Measurements from ENCODE around the gene GNL3.
A peak's percentile ranks its signal among the peaks of the same experiment; 100 is the strongest.

The GNL3 gene

GRCh38 chr3:52690560-52690959 is 4.7 kb downstream of the GNL3 start:
- DNase-seq = no peak

- no peak for DNase-seq
Observed at GRCh38 chr3:52693071-52693470, 7.2 kb downstream of the GNL3 start.

GRCh38 chr3:52694528-52695189 is 8.8 kb downstream of the GNL3 start:
- peak; percentile 27 for DNase-seq

- DNase-seq = no peak
Observed at GRCh38 chr3:52695798-52696671, 10.2 kb downstream of the GNL3 start.

GRCh38 chr3:52696830-52697631 is 11.2 kb downstream of the GNL3 start:
- no peak for DNase-seq

- DNase-seq = no peak
Observed at GRCh38 chr3:52697632-52697965, 11.8 kb downstream of the GNL3 start.

- no peak for DNase-seq
Observed at GRCh38 chr3:52703341-52703740, 17.5 kb downstream of the GNL3 start.

GRCh38 chr3:52704611-52705437 is 19.0 kb downstream of the GNL3 start:
- DNase-seq = peak; percentile 14

- no peak for DNase-seq
Observed at GRCh38 chr3:52705438-52705687, 19.5 kb downstream of the GNL3 start.

GRCh38 chr3:52705688-52706686 is 20.2 kb downstream of the GNL3 start, which contains the start of the genes GLT8D1 and SPCS1:
Gene GLT8D1, minus strand, starts transcription at chr3:52705791. Its CDS starts 5,331 bp downstream, at chr3:52700460.
Gene SPCS1, plus strand, starts transcription at chr3:52706106. Its CDS starts 141 bp downstream, at chr3:52706247.
- DNase-seq = peak; percentile 71

- no peak for DNase-seq
Observed at GRCh38 chr3:52707585-52707984, 21.8 kb downstream of the GNL3 start.

GRCh38 chr3:52710512-52710911 is 24.7 kb downstream of the GNL3 start:
- no peak for DNase-seq

GRCh38 chr3:52712291-52713212 is 26.7 kb downstream of the GNL3 start:
- no peak for DNase-seq

GRCh38 chr3:52714335-52715302 is 28.8 kb downstream of the GNL3 start:
- DNase-seq = no peak

GRCh38 chr3:52715714-52716305 is 30.0 kb downstream of the GNL3 start:
- DNase-seq = no peak

GRCh38 chr3:52719618-52720017 is 33.8 kb downstream of the GNL3 start:
- DNase-seq = no peak

GRCh38 chr3:52721002-52721729 is 35.3 kb downstream of the GNL3 start:
- DNase-seq = no peak

- DNase-seq = no peak
Observed at GRCh38 chr3:52721730-52722008, 35.8 kb downstream of the GNL3 start.
